Mucosa of stomach (tissue), 1 donor: ENCODE measurements around the gene ERGIC1.

Source experiments
- H3K27me3 ChIP-seq: one replicate; pipeline ENCODE4 v1.7.0; 2013; ENCODE audit warnings: mild to moderate bottlenecking, low read length; ENCODE audit not compliant: control insufficient read depth, insufficient read depth
- H3K36me3 ChIP-seq: one replicate; pipeline ENCODE4 v1.7.0; 2013; ENCODE audit warnings: low read length; ENCODE audit not compliant: control insufficient read depth, insufficient read depth
- H3K4me1 ChIP-seq: one replicate; pipeline ENCODE4 v1.7.0; 2013; ENCODE audit warnings: mild to moderate bottlenecking, low read length; ENCODE audit not compliant: control insufficient read depth, insufficient read depth
- H3K4me3 ChIP-seq: one replicate; pipeline ENCODE4 v1.7.0; 2013; ENCODE audit warnings: low read length
- H3K9ac ChIP-seq: one replicate; pipeline ENCODE4 v1.7.0; 2013; ENCODE audit warnings: mild to moderate bottlenecking, low read length, moderate library complexity
- H3K9me3 ChIP-seq: one replicate; pipeline ENCODE4 v1.7.0; 2013; ENCODE audit warnings: mild to moderate bottlenecking, low read length, moderate library complexity; ENCODE audit not compliant: control insufficient read depth
- donor health status: Pancreatic carcinoma.

Gene ERGIC1

DNA sequence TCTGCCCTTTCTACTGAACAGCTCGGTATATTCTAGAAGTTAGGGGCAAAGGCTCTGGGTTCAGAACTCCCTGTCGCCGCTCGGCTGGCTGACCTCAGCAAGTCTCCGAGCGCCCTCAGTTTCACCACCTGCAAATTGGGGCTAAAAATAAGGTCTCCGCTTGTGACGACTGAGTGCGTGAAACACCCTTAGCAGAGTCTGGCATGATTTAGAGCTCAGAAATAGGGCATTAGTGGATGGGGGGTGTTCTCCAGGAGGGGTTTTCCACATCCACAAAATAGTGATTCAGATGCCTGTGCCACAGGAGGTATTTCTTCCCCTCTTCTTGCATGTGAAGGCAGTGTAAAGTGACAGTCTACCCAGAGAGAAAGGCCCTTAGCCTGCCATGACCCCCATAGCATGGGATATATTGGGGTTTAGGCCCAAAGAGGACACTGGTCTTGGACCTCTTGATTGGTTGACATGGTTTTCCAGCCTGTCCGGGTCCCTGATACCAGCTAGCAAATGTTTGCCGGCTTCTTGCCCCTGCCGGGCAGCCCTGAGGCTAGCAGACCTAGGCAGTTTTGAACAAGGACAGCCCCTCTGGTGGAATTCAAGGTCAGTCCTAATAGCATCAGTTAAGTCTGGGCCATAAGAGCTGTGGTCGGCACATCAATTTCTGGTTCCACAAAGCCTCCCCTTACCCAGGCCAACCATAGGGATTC is 1.4 kb downstream of the ERGIC1 start:
- H3K9me3 ChIP-seq: no peaks in the 10 kb centered on the region
- H3K36me3 ChIP-seq: no peaks in the 10 kb centered on the region
- H3K27me3 ChIP-seq: no peaks in the 10 kb centered on the region
- peaks cover 42% of the 10 kb centered on the region for H3K4me1 ChIP-seq
- peak overlapping the region; percentile 54 for H3K4me3 ChIP-seq
- peak overlapping the region; percentile 95 for H3K9ac ChIP-seq

DNA sequence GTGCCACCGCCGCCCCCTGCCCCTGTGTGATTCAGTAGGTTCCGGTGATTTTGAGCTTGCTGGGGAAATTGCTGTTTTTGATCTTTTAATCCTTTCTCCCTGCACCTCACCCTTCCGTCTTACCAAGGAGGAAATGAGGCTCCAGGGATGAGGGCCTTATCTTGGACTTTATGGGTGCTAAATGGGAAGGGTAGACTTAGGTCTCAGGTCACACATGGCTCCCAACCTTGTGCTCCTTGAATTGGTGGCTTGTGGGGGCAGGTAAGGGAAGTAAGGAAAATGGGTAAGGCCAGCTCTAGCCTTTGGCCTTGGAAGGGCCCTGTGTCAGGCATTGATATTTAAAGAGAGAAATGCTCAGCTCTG is 1.9 kb downstream of the ERGIC1 start:
- Histone ChIP-seq H3K36me3 (no peaks in the 10 kb centered on the region), H3K9ac (peak overlapping the region; percentile 95), H3K4me3 (peak overlapping the region; percentile 54), H3K27me3 (no peaks in the 10 kb centered on the region), H3K9me3 (no peaks in the 10 kb centered on the region), H3K4me1 (peaks cover 46% of the 10 kb centered on the region)

DNA sequence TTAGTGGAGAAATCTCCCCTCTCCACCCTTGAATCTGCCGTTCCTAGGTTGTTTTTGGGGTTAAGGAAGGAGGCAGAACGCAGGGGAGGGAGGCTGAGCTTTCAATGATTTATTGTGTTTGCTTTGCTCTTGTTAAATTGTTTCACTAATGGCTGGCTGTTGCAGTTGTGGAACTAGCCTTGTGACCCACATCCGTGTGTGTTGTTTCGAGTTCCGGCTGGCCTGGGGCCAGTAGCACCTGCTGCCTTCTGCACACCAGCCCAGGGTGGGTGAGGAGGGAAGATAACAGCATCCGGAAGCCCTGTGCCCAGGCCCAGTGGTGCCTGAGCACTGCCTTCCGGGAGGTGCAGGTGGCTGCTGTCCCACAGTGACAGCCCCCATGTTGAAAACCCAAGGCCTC is 3.6 kb downstream of the ERGIC1 start:
- Histone ChIP-seq H3K4me3 (peak overlapping the region; percentile 12), H3K4me1 (peaks cover 52% of the 10 kb centered on the region), H3K36me3 (no peaks in the 10 kb centered on the region), H3K27me3 (no peaks in the 10 kb centered on the region), H3K9me3 (no peaks in the 10 kb centered on the region), H3K9ac (peak overlapping the region; percentile 56)

DNA sequence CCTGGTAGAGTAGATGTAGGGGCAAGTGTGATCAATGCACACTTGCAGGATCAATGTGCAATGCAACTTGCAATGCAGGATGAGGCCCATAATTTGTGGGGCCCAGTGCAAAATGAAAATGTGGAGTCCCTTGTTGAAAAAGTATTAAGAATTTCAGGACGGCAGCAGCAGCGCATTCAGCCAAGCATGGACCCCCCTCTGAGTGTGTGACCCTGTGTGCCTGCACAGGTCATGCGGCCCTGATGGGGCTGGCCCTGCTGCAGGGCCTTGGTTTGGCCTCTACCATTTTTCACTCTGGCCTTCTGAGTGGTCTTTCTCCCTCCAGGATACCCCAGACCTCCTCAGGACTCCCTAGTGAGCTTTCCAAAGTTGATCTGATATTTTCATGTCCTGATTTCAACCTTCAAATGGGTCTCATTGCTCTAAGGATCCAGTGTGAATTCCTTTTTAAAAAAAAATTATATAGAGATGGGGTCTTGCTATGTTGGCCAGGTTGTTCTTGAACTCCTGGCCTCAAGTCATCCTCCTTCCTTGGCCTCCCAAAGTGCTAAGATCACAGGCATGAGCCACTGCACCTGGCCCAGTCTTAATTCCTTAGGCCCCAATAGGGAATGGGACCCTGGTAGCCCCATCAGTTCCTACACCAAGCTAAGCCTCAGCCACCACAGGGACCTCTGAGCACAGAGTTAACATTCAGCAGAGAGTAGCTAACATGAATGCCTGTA is 4.3 kb downstream of the ERGIC1 start:
- Histone ChIP-seq H3K27me3 (no peaks in the 10 kb centered on the region), H3K4me1 (peaks cover 48% of the 10 kb centered on the region), H3K9me3 (no peaks in the 10 kb centered on the region), H3K9ac (peak overlapping the region; percentile 56), H3K4me3 (no peak overlapping the region), H3K36me3 (no peaks in the 10 kb centered on the region)

DNA sequence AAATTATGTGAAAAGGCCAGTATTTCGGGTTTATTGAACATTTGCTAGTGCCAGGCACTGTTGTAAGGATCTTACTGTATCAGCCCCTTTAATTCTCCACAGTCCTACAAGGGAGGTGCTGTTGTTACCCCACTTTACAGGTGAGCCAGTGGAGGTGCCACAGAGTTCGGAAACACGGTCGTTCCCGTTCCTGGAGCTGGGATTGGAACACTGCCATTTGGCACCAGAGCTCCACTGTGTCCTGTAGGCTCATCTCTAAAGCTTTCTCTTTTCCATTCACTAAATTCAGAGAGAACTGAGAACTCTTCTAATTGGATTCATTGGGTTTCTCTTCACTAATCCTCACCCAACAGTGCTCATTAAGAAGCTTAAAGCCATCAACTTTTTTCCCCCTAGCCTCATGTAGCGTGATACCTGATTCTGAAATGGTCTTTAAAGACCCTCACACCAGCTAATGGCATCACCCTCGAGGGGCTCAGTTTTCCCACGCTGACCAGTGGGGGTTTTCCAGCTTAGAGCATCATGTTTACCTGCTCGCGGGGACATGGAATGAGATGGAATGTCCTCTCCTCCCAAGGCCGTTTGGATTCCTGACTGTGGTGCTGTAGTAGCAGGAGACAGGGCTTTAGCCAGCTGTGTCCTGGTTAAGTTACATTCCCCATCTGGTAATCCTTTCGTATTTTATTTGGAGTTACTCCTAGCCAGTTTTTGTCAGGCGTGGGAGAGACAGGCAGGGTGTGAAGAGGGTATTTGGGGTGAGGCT is 5.8 kb downstream of the ERGIC1 start:
- no peak overlapping the region for H3K4me3 ChIP-seq
- peak overlapping the region; percentile 27 for H3K9ac ChIP-seq
- no peaks in the 10 kb centered on the region for H3K9me3 ChIP-seq
- no peaks in the 10 kb centered on the region for H3K27me3 ChIP-seq
- peaks cover 51% of the 10 kb centered on the region for H3K4me1 ChIP-seq
- H3K36me3 ChIP-seq: no peaks in the 10 kb centered on the region

DNA sequence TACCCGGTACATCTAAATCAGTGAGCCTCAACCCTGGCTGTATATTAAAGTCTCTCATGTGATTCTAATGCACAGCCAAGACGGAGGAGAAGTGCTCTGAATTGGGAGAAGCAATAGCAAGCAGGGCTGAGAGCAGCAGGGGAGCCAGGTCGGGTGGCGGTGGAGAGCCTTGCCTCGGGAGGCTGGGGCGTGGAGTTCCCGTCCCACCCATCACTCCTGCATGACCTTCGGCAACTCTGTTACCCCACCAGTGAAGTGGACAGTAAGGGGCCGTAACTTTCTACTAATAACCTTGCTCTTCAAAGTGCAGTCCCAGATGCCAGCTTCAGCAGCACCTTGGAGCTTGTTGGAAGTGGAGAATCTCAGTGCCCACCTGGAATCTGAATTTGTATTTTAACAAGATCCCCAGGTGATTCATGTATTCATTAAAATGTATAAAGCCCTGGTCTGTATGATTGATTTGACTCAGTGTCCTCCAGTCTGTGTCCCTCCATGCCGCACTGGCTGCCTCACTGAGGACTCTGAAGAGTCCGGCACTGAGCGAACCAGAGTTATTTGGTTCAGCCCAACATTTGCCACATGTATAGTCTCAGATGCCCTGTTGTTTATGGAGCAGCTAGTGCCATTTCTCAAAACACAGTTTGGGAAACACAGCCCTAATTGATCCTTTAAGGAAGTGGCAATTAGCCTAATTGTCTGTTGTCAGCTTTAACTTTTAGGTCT is 6.5 kb downstream of the ERGIC1 start:
- no peaks in the 10 kb centered on the region for H3K36me3 ChIP-seq

DNA sequence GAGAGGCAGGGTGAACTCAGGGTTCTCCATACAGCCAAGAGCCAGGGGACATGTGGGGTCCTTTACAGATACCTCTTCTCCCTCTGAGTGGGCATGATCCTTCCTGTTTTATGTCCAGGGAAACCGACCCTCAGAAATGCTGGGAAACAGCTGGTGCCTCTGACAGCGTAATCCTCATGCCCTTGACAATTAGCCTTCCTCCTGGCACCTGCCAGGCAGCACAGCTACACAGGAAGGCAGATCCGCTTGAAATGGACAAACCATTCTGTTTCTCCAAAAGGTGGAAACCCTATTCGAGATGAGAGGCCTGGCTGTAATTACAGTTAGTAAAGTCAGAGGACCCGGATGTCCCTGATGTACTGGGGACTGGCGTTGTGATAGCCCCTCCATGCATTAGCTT is 7.2 kb downstream of the ERGIC1 start:
- peaks cover 46% of the 10 kb centered on the region for H3K4me1 ChIP-seq
- no peaks in the 10 kb centered on the region for H3K36me3 ChIP-seq
- no peaks in the 10 kb centered on the region for H3K27me3 ChIP-seq
- H3K9me3 ChIP-seq: no peaks in the 10 kb centered on the region
- no peak overlapping the region for H3K4me3 ChIP-seq
- peak overlapping the region; percentile 27 for H3K9ac ChIP-seq

More for the DNA sequence above, 6.5 kb downstream of the ERGIC1 start:
- Histone ChIP-seq H3K9ac (peak overlapping the region; percentile 27), H3K4me3 (no peak overlapping the region), H3K9me3 (no peaks in the 10 kb centered on the region), H3K27me3 (no peaks in the 10 kb centered on the region), H3K4me1 (peaks cover 48% of the 10 kb centered on the region)

DNA sequence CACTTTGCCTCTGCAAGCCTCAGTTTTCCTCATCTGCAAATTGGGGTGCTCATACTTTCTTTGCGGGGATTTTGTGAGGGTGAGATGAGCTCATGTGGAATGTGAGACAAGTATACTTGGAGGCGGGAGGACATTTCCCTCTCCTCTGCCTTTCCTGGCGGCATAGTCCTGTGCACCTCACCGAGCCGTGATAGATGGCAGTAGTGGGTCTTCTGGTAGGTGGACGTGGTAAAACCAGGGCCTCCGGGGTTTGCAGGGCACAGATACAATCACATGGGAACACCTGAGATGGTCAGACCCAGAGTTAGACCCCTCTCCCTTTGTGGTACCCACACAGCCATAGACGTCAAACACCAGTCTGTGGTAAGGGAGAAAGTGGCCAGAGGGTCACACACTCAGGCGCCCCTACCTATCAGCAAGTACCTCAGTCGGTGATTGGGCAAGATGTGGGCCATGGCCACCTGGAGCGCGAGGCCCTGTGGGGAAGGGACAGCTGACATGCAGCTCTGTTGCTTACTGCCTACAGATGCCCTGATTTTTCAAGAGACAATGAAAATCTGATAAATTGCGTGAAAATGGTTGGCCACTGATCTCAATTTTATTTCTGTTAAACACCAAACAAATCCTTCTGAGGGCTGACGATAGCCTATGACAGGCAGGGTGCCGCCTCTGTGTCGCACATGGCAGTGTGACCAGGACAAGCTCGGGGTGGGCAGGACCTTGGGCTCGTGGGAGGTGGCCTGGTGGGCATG is 9.9 kb downstream of the ERGIC1 start:
- no peaks in the 10 kb centered on the region for H3K36me3 ChIP-seq
- peaks cover 55% of the 10 kb centered on the region for H3K4me1 ChIP-seq
- H3K9me3 ChIP-seq: no peaks in the 10 kb centered on the region
- H3K9ac ChIP-seq: no peak overlapping the region
- H3K4me3 ChIP-seq: no peak overlapping the region
- H3K27me3 ChIP-seq: no peaks in the 10 kb centered on the region

DNA sequence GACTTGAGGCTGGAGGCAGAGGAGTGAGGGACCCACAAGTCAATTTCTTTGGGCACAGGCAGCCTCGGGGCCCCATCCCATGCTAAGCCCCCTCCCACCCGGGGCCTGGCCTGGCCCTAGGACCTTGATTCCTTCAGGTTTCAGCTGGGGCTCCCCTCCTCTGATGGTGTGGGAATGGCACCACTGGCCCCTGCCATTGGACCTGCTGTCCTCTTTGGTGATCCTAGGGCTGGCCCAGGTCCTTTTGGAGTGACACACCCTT is 10.5 kb downstream of the ERGIC1 start:
- Histone ChIP-seq H3K4me3 (no peak overlapping the region), H3K9me3 (no peaks in the 10 kb centered on the region), H3K4me1 (peaks cover 58% of the 10 kb centered on the region), H3K27me3 (no peaks in the 10 kb centered on the region), H3K9ac (no peak overlapping the region), H3K36me3 (no peaks in the 10 kb centered on the region)

DNA sequence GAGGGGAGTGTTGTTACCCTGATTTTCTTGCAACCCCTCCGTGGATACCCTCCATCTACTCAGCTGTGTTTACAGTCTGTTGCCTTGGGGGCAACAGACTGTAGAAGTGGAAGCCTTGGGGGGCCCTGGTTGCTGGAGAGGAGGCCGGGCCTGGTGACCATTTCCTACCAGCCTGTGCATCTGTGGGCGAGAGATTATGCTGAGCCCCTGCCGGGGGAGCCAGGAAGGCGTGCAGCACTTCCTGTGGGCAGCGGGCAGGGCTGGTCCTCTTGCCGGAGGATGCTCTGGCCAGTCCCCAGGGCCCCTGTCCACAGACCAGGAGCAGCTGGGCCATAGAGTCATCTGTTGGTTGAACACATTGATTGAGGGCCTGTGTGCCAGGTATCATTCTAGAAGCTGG is 11.1 kb downstream of the ERGIC1 start:
- H3K27me3 ChIP-seq: no peaks in the 10 kb centered on the region
- H3K4me3 ChIP-seq: no peak overlapping the region
- no peak overlapping the region for H3K9ac ChIP-seq
- H3K4me1 ChIP-seq: peaks cover 57% of the 10 kb centered on the region
- H3K9me3 ChIP-seq: no peaks in the 10 kb centered on the region
- H3K36me3 ChIP-seq: no peaks in the 10 kb centered on the region

DNA sequence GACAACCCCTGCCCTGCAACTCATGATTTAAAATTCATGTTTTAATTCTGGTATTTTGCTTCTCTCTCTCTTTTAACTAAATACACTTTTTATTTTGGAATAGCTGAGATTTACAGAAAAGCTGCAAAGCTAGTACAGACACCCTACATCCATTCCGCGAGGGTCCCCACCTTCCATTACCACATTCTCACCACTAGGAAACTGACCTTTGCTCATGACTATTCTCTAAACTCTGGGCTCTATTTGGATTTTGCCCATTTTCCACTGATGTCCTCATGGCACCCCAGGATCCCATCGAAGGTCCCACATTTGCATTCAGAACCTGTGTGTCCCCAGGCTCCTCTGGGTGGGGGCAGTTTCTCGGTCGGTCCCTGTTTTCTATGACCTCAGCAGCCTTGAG is 11.5 kb downstream of the ERGIC1 start:
- Histone ChIP-seq H3K27me3 (no peaks in the 10 kb centered on the region), H3K36me3 (no peaks in the 10 kb centered on the region), H3K4me1 (peaks cover 57% of the 10 kb centered on the region), H3K9ac (no peak overlapping the region), H3K9me3 (no peaks in the 10 kb centered on the region), H3K4me3 (no peak overlapping the region)
